HCT116 (cell line): ENCODE measurements around the gene PNMA3. TPM values are rescaled to one million over a fixed set of nuclear protein-coding genes. Genes with fewer than 3 reads are reported as not detected.

ENCODE experiments used
- ATAC-seq: fragments of 200-7000 bp; cut with Tn5 transposase; 2 replicates; pipeline ENCODE4 v1.9.1; 2020; ENCODE audit warnings: mild to moderate bottlenecking, moderate library complexity
- BruUV-seq: library from RNA; stranded (reverse); fragments of 400-500 nt; replicated peaks from 2 replicates; lab custom pipeline; 2021; lab: Mats Ljungman, UMichigan
- CTCF ChIA-PET: fragments of 300-600 bp; sonication (Branson Sonifier 250); formaldehyde crosslinking; loops from one replicate; lab custom pipeline; 2021; ENCODE audit warnings: antibody characterized with exemption; lab: Charles Lee
- POLR2A ChIA-PET: fragments of 300-600, 350-600 bp; sonication (Branson Sonifier 250); formaldehyde crosslinking; loops from one replicate; lab custom pipeline; 2021; ENCODE audit warnings: antibody characterized with exemption; lab: Charles Lee
- RAD21 ChIA-PET, 2 experiments: fragments of 300-600 bp; sonication (Branson Sonifier 250); formaldehyde crosslinking; loops; one replicate each; lab custom pipeline; 2023; ENCODE audit warnings: low total read pairs in 2 of 2; ENCODE audit not compliant: uncharacterized antibody in 2 of 2, unreplicated experiment in 2 of 2, low non-redundant PET in 1 of 2; lab: Charles Lee
- DNase-seq: peaks from one replicate; pipeline ENCODE4 v3.0.0-alpha.2; 2010; ENCODE audit warnings: low read depth, low spot score
- H2AFZ ChIP-seq: fragments of 200-600 bp; shearing (Covaris generic), sonication (generic); 2 replicates; pipeline ENCODE4 v1.6.1; 2017; ENCODE audit warnings: low read depth, mixed run types, mixed read lengths, antibody characterized with exemption, low read length; ENCODE audit not compliant: poor library complexity, severe bottlenecking
- H3K27ac ChIP-seq: 2 replicates; pipeline ENCODE4 v1.5.1; 2012; ENCODE audit warnings: low read depth, low read length
- H3K27me3 ChIP-seq: fragments of 200-600 bp; sonication (generic); 2 replicates; pipeline ENCODE4 v1.6.1; 2016; ENCODE audit warnings: mixed run types, low read length, mixed read lengths; ENCODE audit not compliant: insufficient read depth
- H3K36me3 ChIP-seq, 2 experiments: fragments of 200-500 bp in 1 of 2; fragments of 200-600 bp in 1 of 2; sonication (Bioruptor generic) in 1 of 2; sonication (generic) in 1 of 2; 2 replicates each; pipeline versions ENCODE4 v1.5.1 to v1.6.1; 2014 to 2016; ENCODE audit warnings: low read length in 2 of 2, inconsistent platforms in 1 of 2, mixed read lengths in 1 of 2, mixed run types in 1 of 2; ENCODE audit not compliant: insufficient read depth in 2 of 2, control insufficient read depth in 1 of 2
- H3K4me1 ChIP-seq, 2 experiments: fragments of 200-600 bp in 1 of 2; sonication (generic) in 1 of 2; 2 replicates each; pipeline versions ENCODE4 v1.5.1 to v1.6.1; 2012 to 2017; ENCODE audit warnings: low read length in 2 of 2, inconsistent platforms in 1 of 2, mild to moderate bottlenecking in 1 of 2, mixed read lengths in 1 of 2, mixed run types in 1 of 2, moderate library complexity in 1 of 2; ENCODE audit not compliant: insufficient read depth in 2 of 2, control insufficient read depth in 1 of 2
- H3K4me2 ChIP-seq: fragments of 200-600 bp; sonication (generic); 2 replicates; pipeline ENCODE4 v1.6.1; 2017; ENCODE audit warnings: mixed run types, low read length, mixed read lengths
- H3K4me3 ChIP-seq, 2 experiments: fragments of 200-600 bp in 1 of 2; sonication (generic) in 1 of 2; replicated peaks in 1 of 2; 2 replicates each; pipeline ENCODE4 v1.5.1; 2011 to 2016; ENCODE audit warnings: low read length in 2 of 2, control low read depth in 1 of 2, low read depth in 1 of 2, mild to moderate bottlenecking in 1 of 2, mixed read lengths in 1 of 2, mixed run types in 1 of 2
- H3K79me2 ChIP-seq: fragments of 200-600 bp; sonication (generic); 2 replicates; pipeline ENCODE4 v1.6.1; 2017; ENCODE audit warnings: mild to moderate bottlenecking, mixed run types, low read length, moderate library complexity, mixed read lengths; ENCODE audit not compliant: insufficient read depth
- H3K9ac ChIP-seq: fragments of 200-600 bp; sonication (generic); 2 replicates; pipeline ENCODE4 v1.6.1; 2016; ENCODE audit warnings: low read length, mixed read lengths
- H3K9me2 ChIP-seq: fragments of 200-600 bp; sonication (generic), shearing (Covaris generic); 2 replicates; pipeline ENCODE4 v1.6.1; 2017; ENCODE audit warnings: mixed run types, mild to moderate bottlenecking, moderate library complexity; ENCODE audit not compliant: insufficient read depth
- H3K9me3 ChIP-seq, 2 experiments: fragments of 200-500 bp in 1 of 2; fragments of 200-600 bp in 1 of 2; sonication (Bioruptor generic) in 1 of 2; sonication (generic) in 1 of 2; 2 replicates each; pipeline ENCODE4 v1.6.1; 2014 to 2017; ENCODE audit warnings: low read length in 2 of 2, mixed read lengths in 2 of 2, inconsistent platforms in 1 of 2, low read depth in 1 of 2, mild to moderate bottlenecking in 1 of 2, mixed run types in 1 of 2, moderate library complexity in 1 of 2; ENCODE audit not compliant: control insufficient read depth in 1 of 2, insufficient read depth in 1 of 2
- H4K20me1 ChIP-seq: fragments of 200-600 bp; sonication (generic), shearing (Covaris generic); 2 replicates; pipeline ENCODE4 v1.6.1; 2017; ENCODE audit warnings: mixed run types, mild to moderate bottlenecking, moderate library complexity; ENCODE audit not compliant: insufficient read depth
- CBX3 ChIP-seq: IDR thresholded peaks from 2 replicates; pipeline ENCODE4 v1.6.1; 2012; ENCODE audit warnings: low read depth
- EGR1 ChIP-seq: IDR thresholded peaks from 2 replicates; pipeline ENCODE4 v1.6.1; 2012; ENCODE audit warnings: low read depth
- ELF1 ChIP-seq: IDR thresholded peaks from 2 replicates; pipeline ENCODE4 v1.6.1; 2012; ENCODE audit warnings: low read depth, borderline replicate concordance
- POLR2A ChIP-seq: IDR thresholded peaks from 2 replicates; pipeline ENCODE4 v1.7.0; 2011; ENCODE audit warnings: borderline replicate concordance; ENCODE audit not compliant: insufficient read depth, insufficient read length; ENCODE audit errors: extremely low read depth
- RAD21 ChIP-seq: IDR thresholded peaks from 2 replicates; pipeline ENCODE4 v1.6.1; 2012; ENCODE audit warnings: low read depth, mild to moderate bottlenecking
- REST ChIP-seq: IDR thresholded peaks from 2 replicates; pipeline ENCODE4 v1.6.1; 2012; ENCODE audit warnings: low read depth
- SIN3A ChIP-seq: IDR thresholded peaks from 2 replicates; pipeline ENCODE4 v1.6.1; 2012; ENCODE audit warnings: low read depth
- SRF ChIP-seq: IDR thresholded peaks from 2 replicates; pipeline ENCODE4 v1.6.1; 2012; ENCODE audit warnings: low read depth
- TCF7L2 ChIP-seq: IDR thresholded peaks from 2 replicates; pipeline ENCODE4 v1.7.0; 2011; ENCODE audit warnings: borderline replicate concordance, inconsistent platforms; ENCODE audit not compliant: insufficient read depth, insufficient read length; ENCODE audit errors: extremely low read depth
- ZBTB33 ChIP-seq: IDR thresholded peaks from 2 replicates; pipeline ENCODE4 v1.6.1; 2011; ENCODE audit warnings: mild to moderate bottlenecking, low read length, moderate library complexity; ENCODE audit not compliant: insufficient replicate concordance; ENCODE audit errors: extremely low read depth
- ZNF274 ChIP-seq: fragments of 200-500 bp; sonication (Bioruptor generic); IDR thresholded peaks from 2 replicates; pipeline ENCODE4 v1.6.1; 2014; ENCODE audit warnings: mild to moderate bottlenecking, low read depth, low read length, inconsistent platforms
- intact Hi-C: fragments of 100-400 bp; cut with micrococcal nuclease; formaldehyde crosslinking; loops from 2 replicates; pipeline ENCODE4 v1.10.0; 2022
- total RNA-seq: library from RNA; stranded (reverse); gene quantifications from one replicate; pipeline ENCODE4 v1.2.1, GENCODE V29; 2021; ENCODE audit not compliant: unreplicated experiment

The PNMA3 gene
- total RNA-seq, 1 experiment from 2014 or later: not detected

- no TSS peak for BruUV-seq
- RAD21 ChIA-PET: no interaction called here
- Histone ChIP-seq H4K20me1 (no peaks in the 10 kb centered on the region), H2AFZ (no peak overlapping the region), H3K4me3 (no peak overlapping the region), H3K36me3 (no peaks in the 10 kb centered on the region), H3K4me1 (peaks cover 0 to 4% of the 10 kb centered on the region in 2 experiments; a peak in 1 of 4 replicates), H3K27me3 (no peaks in the 10 kb centered on the region), H3K4me2 (no peak overlapping the region), H3K79me2 (no peaks in the 10 kb centered on the region), H3K27ac (no peak overlapping the region), H3K9me2 (no peaks in the 10 kb centered on the region), H3K9ac (no peak overlapping the region), H3K9me3 (no peaks in the 10 kb centered on the region)
- intact Hi-C loops: loop anchor here (10.0 kb wide), 2 partner anchors 474 to 634 kb away; no protein-coding TSS in a partner anchor
- CTCF ChIA-PET: no interaction called here
- POLR2A ChIA-PET: no interaction called here
- no peak for TF ChIP-seq ZNF274
- no peak for TF ChIP-seq POLR2A
- TF ChIP-seq ZBTB33: no peak
- no peak for TF ChIP-seq SIN3A
- TF ChIP-seq ELF1: no peak
- no peak for TF ChIP-seq EGR1
- no peak for TF ChIP-seq TCF7L2
- no peak for TF ChIP-seq RAD21
- TF ChIP-seq SRF: no peak
- TF ChIP-seq CBX3: no peak
- TF ChIP-seq REST: no peak
- no peak for ATAC-seq
- DNase-seq: no peak
Observed at GRCh38 chrX:153030801-153031200, 25.5 kb upstream of the PNMA3 start.
